Iris pigment epithelial cell (primary cell): ENCODE data around the gene ITGA6.

Experiments
- DNase-seq: peaks from one replicate; pipeline ENCODE4 v3.0.0-alpha.2; 2011; ENCODE audit warnings: low read depth

ITGA6 gene

DNA sequence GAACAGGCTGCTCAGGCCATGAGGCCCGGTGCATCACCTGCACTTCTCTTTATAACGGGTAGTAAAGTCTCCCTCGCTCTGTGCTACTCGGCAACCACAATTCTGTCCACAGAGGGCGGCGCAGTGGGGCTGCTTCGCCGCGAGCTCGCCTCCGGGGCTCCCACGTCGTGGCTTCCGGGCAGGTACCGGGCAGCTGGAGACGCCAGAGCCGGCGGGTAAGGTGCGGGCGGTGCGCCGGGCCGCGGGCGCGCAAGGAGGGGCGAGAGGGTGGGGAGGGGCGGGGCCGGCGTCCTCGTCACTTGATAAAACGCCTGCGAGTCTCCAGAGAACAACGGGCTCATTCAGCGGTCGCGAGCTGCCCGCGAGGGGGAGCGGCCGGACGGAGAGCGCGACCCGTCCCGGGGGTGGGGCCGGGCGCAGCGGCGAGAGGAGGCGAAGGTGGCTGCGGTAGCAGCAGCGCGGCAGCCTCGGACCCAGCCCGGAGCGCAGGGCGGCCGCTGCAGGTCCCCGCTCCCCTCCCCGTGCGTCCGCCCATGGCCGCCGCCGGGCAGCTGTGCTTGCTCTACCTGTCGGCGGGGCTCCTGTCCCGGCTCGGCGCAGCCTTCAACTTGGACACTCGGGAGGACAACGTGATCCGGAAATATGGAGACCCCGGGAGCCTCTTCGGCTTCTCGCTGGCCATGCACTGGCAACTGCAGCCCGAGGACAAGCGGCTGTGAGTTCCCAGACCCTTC lies at the start of gene ITGA6:
Gene ITGA6, plus strand, starts transcription at position 331 of the 734 bp plus-strand sequence.
- peak; percentile 52 for DNase-seq

- DNase-seq, result no peak
These were observed 46.7 kb upstream of the ITGA6 start for GRCh38 chr2:172380436-172381274.

DNA sequence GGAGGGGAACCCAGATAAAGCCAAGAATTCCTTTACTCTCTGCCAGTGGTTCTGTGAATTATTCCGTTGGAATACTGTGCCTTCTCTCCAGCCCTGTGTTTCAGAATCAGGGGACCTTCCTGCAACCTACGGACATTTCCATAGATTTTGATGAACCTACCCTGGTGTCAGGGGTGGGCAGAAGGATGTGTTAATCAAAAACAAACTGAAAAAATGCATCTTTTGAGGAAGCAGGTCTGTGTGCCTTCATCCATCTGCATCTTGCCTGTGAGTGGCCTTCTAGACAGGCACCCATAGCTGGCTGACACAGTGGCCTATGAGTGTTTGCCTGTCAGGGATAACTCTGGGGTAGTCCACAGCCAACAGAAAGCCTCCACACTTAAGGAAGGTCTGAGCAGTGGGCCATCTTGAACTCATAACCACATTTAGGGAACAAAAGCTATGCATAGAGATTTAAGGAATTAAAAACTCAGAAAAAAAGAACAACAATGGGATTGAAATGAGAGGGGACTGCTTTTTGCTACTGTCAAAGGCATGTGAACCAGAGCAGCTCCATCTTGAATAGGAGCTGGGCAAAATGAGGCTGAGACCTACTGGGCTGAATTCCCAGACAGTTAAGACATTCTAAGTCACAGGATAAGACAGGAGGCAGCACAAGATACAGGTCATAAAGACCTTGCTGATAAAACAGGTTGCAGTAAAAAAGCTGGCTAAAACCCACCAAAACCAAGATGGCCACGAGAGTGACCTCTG lies 45.9 kb upstream of the ITGA6 start:
- no peak for DNase-seq

- DNase-seq, result no peak
These were observed 40.0 kb upstream of the ITGA6 start for GRCh38 chr2:172387361-172387760.

DNA sequence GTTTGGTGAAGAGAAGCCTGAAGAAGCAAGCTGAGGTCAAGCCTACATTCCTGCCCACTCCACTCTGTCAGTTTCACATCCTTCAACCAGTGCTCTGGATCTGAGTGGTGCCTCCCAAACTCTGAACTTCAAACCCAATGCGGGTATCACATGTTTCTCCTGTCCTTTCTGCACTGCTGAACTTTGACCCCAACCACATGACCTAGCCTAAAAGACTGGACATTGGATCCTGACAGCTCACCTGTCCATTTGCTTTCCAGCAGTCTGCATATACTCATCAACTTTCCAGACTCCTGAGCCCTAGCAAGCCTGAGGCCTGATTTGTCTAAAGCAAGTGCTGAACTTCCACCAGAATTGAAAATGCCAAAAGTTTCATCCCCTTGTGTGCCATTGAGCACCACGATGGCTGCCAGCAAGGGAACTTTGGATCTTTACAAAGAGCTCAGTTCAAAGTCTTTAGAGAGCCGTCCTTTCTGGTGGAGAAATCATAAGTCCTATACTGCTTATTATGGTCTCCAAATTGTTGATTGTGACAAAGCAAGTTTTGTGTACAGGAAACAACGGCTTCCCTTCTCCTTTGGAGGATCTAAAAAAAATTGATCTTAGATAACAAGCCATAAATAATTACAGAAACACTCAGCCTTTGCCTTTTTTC lies 37.6 kb upstream of the ITGA6 start:
- no peak for DNase-seq

DNA sequence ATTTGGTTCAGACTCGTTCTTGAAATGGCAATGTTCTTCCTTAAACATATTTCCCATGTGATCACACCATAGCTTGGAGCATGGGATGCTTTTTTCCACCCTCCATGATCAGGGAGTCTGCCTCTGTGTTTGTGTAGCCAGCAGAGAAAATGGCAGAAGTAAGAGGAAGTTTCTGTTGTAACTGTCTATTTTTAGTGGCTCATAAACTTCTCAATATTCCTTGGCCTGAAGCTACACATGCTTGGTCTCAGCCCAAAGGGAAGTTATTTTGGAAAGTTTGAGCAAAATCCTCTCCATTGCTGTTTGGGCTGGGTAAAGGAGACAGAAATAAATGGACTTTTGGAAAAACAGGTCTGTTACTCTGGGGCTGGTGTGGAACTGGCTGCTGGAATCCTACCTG lies 33.4 kb upstream of the ITGA6 start:
- no peak for DNase-seq

- DNase-seq, result no peak
These were observed 31.9 kb upstream of the ITGA6 start for GRCh38 chr2:172395503-172395902.

GRCh38 chr2:172397148-172397834 lies 30.1 kb upstream of the ITGA6 start:
- no peak for DNase-seq

DNA sequence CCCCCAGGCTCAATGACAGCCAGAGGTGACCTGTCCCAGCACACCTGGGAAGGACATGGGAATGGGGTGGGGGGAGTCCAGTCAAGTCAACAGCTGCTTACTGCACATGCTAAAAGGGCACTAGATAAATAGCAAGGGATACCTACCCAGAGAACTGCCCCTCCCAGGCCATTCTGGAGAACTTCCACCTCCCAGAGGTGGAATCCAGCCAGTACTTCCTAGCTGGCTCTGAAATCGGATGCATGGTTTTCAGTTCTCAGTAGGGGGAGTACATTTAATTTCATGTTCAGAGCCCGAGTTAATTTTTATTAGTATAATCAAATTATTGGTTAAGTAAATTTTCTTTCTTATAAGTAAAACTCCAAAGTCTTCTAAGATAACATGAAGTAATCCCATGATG lies 28.9 kb upstream of the ITGA6 start:
- no peak for DNase-seq

- no peak for DNase-seq
These were observed 27.6 kb upstream of the ITGA6 start for GRCh38 chr2:172399765-172400164.

DNA sequence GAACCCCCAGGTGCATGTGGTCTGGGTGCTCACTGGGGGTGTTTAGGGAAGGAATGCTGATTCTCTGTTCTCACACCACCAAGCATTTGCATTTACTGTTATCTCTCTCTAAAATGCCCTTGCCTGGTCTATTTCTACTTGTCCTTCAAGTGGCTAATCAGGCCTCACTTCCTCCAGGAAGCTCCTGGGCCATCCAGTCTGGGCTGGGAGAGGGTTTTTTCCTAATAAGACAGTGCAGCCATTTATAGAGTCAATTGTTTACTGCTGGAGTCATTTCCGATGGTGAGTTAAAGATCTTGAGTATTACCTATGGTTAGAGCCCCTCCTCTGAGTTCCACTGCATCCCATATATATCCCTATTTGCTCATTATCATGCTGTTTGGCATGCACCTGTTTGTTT lies 25.2 kb upstream of the ITGA6 start:
- no peak for DNase-seq

- no peak for DNase-seq
These were observed 24.0 kb upstream of the ITGA6 start for GRCh38 chr2:172403402-172403801.

GRCh38 chr2:172403881-172404468 lies 23.4 kb upstream of the ITGA6 start:
- DNase-seq, result no peak

DNA sequence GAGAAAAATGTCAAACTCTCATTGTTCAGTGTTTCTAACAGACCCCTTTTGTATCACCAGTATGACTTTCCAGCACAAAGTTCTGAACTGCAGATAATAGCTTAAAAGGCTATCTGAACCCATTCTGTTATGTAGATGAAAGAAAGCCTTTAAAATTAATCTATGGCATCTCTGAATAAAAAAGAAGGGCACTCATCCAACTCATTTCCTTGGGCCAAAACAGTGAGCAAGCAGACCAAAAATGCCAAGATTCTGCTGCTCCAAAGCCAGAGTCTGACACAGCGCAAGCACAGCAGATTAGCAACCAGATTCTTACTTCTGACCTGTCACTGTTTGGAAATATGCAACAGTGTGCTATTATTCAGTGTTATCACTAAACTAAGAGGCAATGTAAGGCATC lies 22.6 kb upstream of the ITGA6 start:
- DNase-seq, result peak; percentile 93

- no peak for DNase-seq
These were observed 21.7 kb upstream of the ITGA6 start for GRCh38 chr2:172405673-172406072.

- DNase-seq, result no peak
These were observed 19.1 kb upstream of the ITGA6 start for GRCh38 chr2:172408143-172408766.

- no peak for DNase-seq
These were observed 18.3 kb upstream of the ITGA6 start for GRCh38 chr2:172409042-172409441.

- no peak for DNase-seq
These were observed 14.3 kb upstream of the ITGA6 start for GRCh38 chr2:172412984-172413492.

DNA sequence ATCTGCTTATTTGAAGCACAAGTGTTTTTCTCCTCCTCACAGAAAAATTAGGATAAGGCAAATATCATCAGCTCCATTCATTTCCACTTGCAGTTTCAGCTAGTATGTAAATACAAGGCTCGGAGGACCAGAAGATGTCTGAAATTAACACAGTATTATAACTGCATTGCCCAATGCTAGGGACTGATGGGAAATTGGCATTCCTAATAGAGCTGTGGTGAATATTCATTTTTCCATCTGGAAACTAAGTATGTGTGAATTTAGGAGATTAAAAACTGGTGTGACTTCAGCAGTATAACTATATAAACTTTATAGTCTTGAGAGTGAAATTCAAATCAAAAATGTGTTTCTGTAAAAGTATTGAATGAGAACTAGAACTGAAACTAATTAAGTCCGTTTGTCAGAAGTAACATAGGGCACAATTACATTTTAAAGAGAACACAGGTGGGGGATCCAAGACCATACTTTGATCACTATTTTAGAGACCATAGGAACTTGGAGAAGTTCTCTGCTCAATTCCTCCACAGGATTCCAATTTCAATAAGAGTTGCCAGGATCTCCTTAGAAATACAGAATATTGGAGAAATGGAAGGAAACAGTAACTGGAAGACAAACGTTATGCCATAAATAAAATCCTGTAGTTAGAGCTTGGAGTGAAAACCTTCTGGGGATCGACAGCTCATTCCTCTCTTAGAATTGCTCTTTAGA lies 12.1 kb upstream of the ITGA6 start:
- no peak for DNase-seq

DNA sequence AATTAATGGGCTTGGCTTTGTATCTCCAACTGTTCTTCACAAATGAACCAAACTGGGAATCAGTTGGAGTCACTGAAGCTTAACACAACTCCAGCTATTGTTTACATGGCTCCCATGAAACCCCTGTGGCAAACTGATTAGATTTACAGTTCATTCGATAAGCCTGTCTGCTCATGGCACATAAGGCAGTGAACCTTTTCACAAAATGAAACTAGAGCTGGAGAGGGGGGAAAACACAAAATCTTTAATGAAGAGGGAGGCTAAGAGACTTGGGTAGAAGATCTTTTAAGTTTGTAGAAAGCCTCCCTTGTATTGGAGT lies 11.6 kb upstream of the ITGA6 start:
- DNase-seq, result no peak
